Testis (tissue), 2 donors: ENCODE results near the gene GPR155.

Source experiments
- CTCF ChIP-seq, 3 experiments: fragments of 450-650 bp in 2 of 3; fragments of 200-600 bp in 1 of 3; sonication (generic) in 1 of 3; IDR thresholded peaks; one replicate each; pipeline ENCODE4 v1.5.1; 2016 to 2019; ENCODE audit warnings: antibody characterized with exemption in 3 of 3, mild to moderate bottlenecking in 2 of 3, moderate library complexity in 1 of 3
- POLR2A ChIP-seq: fragments of 450-650 bp; IDR thresholded peaks from one replicate; pipeline ENCODE4 v1.6.1; 2017; ENCODE audit warnings: antibody characterized with exemption, mild to moderate bottlenecking, moderate library complexity

- TF ChIP-seq CTCF (IDR thresholded peaks at IDR 0.05): no peak
- no peak for TF ChIP-seq POLR2A
Measured at GRCh38 chr2:174487108-174487819, 435 bp upstream of the GPR155 start.
